ENCODE results near the gene KLF16.
A peak's percentile ranks its signal among the peaks of the same experiment; 100 is the strongest.
"Not testable (repeated sequence)": the region's sequence is repeated elsewhere in the genome, so short reads cannot be mapped to it uniquely, and the experiment has no call there.

KLF16 gene

DNA sequence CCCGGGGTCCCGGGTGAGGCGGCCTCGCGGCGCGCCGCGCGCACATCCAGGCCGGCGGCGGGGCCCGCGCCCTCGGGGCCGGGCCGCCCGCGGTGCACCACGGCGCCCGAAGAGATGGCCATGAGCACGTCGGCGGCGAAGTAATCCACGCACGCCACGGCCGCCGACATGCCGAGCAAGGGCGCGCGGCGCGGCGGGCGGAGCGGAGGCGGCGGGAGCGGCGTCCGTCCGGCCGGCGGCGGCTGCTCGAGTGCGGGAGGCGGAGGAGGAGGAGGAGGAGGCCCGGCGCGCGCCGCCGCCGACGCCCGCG, at the start of gene KLF16:
Gene KLF16, minus strand, starts transcription at position 252 of the 310 bp plus-strand sequence. Its CDS starts 82 bp downstream, at position 170.
- no peak for DNase-seq

- no peak for DNase-seq
Measured at GRCh38 chr19:1912760-1913505, 49.6 kb upstream of the KLF16 start.

- DNase-seq = no peak
Measured at GRCh38 chr19:1911995-1912394, 48.6 kb upstream of the KLF16 start.

DNA sequence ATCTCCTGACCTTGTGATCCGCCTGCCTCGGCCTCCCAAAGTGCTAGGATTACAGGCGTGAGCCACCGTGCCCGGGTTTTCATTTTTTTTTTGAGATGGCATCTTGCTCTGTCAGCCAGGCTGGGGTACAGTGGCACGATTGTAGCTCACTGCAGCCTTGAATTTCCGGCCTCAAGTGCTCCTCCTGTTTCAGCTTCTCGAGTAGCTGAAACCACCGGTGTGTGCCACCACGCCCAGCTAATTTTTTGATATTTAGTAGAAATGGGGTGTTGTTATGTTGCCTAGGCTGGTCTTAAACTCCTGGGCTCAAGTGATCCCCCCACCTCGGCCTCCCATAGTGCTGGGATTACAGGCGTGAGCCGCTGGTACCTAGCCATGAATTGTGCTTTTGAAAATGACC, 47.7 kb upstream of the KLF16 start:
- no peak for DNase-seq

DNA sequence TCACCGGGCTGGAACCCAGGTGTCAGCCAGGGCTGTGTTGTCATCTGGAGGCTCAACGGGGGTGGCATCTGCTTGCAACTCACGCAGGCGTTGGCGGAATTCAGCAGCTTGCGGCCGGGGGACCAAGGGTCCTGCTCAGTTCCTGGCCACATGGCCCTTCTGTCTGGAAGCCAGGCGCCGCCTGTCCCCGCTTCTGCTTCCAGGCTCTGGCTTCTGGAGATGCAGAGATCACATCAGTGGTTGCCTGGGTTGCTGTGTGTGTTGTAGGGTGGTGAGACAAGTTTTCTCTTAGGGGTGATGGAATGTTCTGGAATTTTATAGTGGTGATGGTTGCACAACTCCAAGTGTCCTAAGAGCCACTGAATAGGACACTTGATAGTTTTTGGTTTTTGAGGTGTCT, 46.8 kb upstream of the KLF16 start:
- DNase-seq = no peak

DNA sequence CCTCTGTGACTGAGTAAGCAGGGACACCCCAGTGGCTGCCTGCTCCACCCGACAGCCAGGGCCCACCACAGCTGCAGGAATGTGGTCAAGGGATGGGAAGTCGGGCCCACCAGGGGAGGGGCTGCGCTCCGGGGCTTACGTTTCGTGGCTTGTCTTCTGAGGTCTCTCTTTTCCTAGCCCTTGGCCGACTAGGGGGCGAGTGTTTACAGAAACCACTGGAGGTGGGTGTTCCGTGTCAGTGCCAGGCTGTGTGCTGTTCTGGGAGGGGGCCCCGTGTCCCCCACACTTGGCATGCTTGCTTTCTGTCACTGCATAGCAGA, 46.3 kb upstream of the KLF16 start:
- no peak for DNase-seq

- DNase-seq = no peak
Measured at GRCh38 chr19:1908364-1908678, 44.9 kb upstream of the KLF16 start.

GRCh38 chr19:1907563-1908363, 44.4 kb upstream of the KLF16 start:
- DNase-seq = no peak

- DNase-seq = no peak
Measured at GRCh38 chr19:1906985-1907562, 43.7 kb upstream of the KLF16 start.

DNA sequence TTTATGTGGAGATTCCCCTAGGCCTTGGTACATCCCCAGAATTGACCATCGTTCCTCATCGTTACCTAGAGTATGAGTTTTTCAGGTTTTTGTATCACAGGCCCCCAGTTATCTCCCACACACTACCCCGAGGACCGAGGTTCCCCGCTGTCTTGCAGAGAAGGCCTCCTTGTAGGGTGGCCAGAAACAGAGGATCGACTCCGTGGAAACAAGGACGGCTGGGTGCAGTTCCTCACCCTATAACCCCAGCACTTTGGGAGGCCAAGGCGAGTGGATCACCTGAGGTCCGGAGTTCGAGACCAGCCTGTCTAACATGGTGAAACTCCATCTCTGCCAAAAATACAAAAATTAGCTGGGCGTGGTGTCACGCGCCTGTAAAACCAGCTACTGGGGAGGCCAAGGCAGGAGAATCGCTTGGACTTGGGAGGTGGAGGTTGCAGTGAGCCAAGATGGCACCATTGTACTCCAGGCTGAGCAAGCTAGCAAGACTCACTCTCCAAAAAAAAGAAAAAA, 42.5 kb upstream of the KLF16 start:
- no peak for DNase-seq

DNA sequence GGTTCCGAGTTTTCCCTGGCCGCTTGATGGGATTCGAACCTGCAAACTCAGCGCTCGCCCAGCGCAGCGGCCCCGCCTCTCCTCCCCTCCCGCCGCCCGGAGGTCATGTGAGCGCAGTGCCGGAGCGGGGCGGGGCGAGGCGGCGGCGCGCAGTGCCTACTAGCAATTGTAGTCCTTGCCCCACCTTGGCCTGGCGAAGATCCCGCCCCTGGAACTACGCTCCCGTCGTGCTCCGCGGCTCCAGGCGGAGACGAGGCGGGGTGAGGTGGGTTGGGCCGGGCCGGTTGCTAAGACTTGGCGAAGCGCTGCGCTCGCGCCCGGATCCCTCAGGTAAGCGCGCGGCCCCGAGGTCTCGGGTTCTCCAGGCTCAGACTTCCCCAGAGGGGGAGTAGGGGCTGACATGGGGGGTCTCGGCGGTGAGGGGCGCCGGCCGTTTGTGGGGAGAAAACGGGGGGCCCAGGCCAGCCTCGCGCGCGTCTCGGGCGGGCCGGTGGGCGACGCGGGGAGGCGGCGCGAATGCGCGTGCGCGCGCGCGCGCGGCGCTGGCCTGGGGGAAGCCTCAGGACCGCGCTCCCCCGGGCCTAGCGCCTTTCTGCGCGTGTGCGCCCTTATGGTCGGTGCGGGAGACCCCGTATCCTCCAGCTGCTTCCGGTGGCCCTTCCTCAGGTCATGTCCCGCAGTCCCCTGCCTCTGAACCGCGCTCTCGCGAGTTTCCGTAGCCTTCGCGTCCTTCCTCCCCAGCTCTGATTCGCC, 41.9 kb upstream of the KLF16 start, which contains the start of the genes ADAT3 and SCAMP4:
Gene ADAT3, plus strand, starts transcription at position 290 of the 753 bp plus-strand sequence. CDS start 6,649 bp downstream, outside the sequence.
Gene SCAMP4, plus strand, starts transcription at position 290 of the 753 bp plus-strand sequence. CDS start 9,621 bp downstream, outside the sequence.
- peak; percentile 88 for DNase-seq

DNA sequence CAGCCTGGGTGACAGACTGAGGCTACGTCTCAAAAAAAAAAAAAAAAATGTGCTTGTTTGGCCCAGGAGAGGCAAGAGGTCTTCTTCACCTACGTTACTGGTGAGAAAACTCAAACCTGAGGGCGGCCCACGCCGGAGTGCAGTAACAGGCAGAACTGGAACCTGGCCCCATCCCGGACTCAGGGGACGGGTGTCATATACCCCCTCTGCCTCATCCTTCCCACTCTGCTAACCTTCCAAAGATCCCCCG, 41.4 kb upstream of the KLF16 start:
- no peak for DNase-seq

- no peak for DNase-seq
Measured at GRCh38 chr19:1902923-1903322, 39.5 kb upstream of the KLF16 start.

GRCh38 chr19:1901940-1902404, 38.6 kb upstream of the KLF16 start:
- DNase-seq = no peak

DNA sequence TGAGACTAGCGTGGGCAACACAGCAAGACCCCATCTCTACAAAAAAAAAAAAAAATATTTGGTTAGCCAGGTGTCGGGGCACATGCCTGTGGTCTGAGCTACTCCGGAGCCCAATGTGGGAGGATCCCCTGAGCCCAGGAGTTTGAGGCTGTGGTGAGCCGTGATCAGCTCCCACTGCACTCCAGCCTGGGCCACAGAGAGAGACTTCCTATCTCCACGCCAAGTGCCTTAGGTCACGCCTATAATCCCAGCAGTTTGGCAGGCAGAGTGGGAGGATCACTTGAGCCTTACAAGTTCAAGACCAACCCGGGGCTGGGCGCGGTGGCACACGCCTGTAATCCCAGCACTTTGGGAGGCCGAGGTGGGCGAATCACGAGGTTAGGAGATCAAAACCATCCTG, 33.1 kb upstream of the KLF16 start:
- no peak for DNase-seq

DNA sequence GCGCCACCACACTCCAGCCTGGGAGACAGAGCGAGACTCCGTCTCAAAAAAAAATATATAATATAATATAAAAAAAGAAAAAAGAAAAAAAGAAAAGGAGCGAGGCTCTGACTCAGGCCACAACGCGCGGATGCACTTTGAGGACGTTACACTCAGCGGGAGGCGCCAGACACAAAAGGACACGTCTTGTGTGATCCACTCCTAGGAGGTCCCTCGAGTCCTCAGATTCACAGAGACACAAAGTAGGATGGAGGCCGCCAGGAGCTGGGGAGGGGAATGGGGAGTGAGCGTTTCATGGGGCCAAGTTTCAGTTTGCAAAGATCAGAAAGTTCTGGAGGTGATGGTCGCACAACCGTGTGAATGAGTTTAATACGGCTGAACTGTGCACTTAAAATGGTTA, 30.4 kb upstream of the KLF16 start:
- no peak for DNase-seq

GRCh38 chr19:1889907-1890306, 26.5 kb upstream of the KLF16 start:
- no peak for DNase-seq

GRCh38 chr19:1888385-1888784, 25.0 kb upstream of the KLF16 start:
- DNase-seq = no peak

- DNase-seq = not testable (repeated sequence)
Measured at GRCh38 chr19:1886360-1886759, 23.0 kb upstream of the KLF16 start.

- DNase-seq = peak; percentile 86
Measured at GRCh38 chr19:1885398-1886119, 22.2 kb upstream of the KLF16 start, which contains the start of gene ABHD17A. Gene ABHD17A (minus strand): TSS chr19:1885496. CDS start chr19:1881566, 3,930 bp downstream.

DNA sequence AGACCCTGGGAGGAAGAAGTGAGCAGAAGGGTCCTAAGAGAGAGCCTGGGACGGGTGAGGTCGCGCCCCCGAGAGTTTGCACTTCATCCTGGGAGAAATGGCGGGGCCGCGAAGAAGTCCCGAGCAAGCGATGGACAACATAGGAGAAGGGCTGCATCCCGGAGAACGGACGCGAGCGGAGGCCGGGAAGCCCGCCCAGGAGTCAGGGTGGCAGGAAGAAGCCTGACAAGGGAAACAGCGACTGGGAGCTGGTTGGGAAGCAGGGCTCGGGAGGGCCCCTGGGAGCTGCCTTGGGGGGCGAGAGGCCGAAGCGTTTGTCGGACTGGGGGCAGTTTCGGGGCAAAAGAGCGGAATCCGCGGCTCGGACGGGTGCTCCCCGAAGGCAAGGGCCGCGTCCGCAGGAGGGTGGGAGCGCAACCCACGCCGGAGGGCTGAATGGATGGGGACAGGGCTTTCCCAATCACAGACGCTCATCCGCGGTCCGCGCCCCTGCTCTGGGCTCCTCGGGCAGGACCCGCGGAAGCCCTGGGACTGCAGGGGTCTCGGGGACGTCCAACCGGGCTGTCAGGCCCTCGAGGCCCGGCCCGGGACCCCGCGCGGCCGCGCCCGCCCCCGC, 21.4 kb upstream of the KLF16 start:
- DNase-seq = no peak

- no peak for DNase-seq
Measured at GRCh38 chr19:1884291-1884718, 20.9 kb upstream of the KLF16 start.
